Mucosa of stomach (tissue), 1 donor: ENCODE data around the gene ACTN2.
"Not testable (repeated sequence)": the region's sequence is repeated elsewhere in the genome, so short reads cannot be mapped to it uniquely, and the experiment has no call there.

ENCODE experiments used
- H3K27me3 ChIP-seq: one replicate; pipeline ENCODE4 v1.7.0; 2013; ENCODE audit warnings: mild to moderate bottlenecking, low read length; ENCODE audit not compliant: control insufficient read depth, insufficient read depth
- H3K36me3 ChIP-seq: one replicate; pipeline ENCODE4 v1.7.0; 2013; ENCODE audit warnings: low read length; ENCODE audit not compliant: control insufficient read depth, insufficient read depth
- H3K4me1 ChIP-seq: one replicate; pipeline ENCODE4 v1.7.0; 2013; ENCODE audit warnings: mild to moderate bottlenecking, low read length; ENCODE audit not compliant: control insufficient read depth, insufficient read depth
- H3K4me3 ChIP-seq: one replicate; pipeline ENCODE4 v1.7.0; 2013; ENCODE audit warnings: low read length
- H3K9ac ChIP-seq: one replicate; pipeline ENCODE4 v1.7.0; 2013; ENCODE audit warnings: mild to moderate bottlenecking, low read length, moderate library complexity
- H3K9me3 ChIP-seq: one replicate; pipeline ENCODE4 v1.7.0; 2013; ENCODE audit warnings: mild to moderate bottlenecking, low read length, moderate library complexity; ENCODE audit not compliant: control insufficient read depth
- donor health status: Pancreatic carcinoma.

Gene ACTN2

GRCh38 chr1:236685917-236686814 is at the start of gene ACTN2:
Gene ACTN2, plus strand, starts transcription at chr1:236686499. Its CDS starts 175 bp downstream, at chr1:236686674.
- H3K4me3 ChIP-seq, result no peak within 1 kb of the TSS
- no peaks in the 10 kb centered on the region for H3K9me3 ChIP-seq
- peaks cover 12% of the 10 kb centered on the region for H3K4me1 ChIP-seq
- H3K36me3 ChIP-seq, result no peaks in the 10 kb centered on the region
- H3K27me3 ChIP-seq, result peaks cover 37% of the 10 kb centered on the region
- H3K9ac ChIP-seq, result no peak within 1 kb of the TSS

DNA sequence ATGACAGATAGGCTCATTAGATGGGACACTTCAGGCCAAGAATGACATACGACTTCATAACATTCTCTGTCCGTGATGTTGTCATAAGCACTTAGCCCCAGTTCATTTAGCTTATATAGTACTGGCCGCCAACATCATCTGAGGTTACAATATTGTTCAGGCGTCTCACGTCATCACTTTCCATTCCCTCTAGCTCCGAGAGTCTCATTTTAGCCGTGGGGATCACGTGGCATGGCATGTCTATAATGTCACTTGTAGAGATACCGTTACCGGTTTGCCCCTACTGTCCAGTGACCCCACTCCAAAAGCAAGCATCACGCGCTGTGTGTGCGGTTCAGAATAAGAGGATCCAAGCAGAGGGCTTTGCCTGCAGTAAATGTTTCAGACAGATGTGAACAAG is 47.4 kb upstream of the ACTN2 start:
- Histone ChIP-seq H3K36me3 (no peaks in the 10 kb centered on the region), H3K4me1 (no peaks in the 10 kb centered on the region), H3K9ac (no peak overlapping the region), H3K4me3 (no peak overlapping the region), H3K27me3 (no peaks in the 10 kb centered on the region), H3K9me3 (no peaks in the 10 kb centered on the region)

DNA sequence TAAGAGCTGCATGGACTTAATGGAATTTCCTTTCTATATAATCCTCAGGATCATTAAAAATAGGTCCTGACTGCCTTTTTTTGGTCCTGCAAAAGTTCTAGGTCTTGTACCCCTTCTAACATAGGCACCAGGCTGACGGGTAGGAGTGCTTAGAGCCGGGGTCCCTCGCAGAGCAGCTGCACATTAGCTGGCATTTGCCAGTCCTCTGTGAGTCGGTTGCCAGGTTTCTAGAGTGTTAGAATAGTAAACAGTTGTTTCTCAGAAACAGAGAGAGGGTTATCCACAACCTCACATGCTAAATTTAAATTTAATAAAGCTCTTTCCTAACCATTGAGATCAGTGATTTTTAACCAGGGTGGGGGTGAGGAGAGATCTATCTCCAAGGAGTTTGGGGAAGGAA is 46.6 kb upstream of the ACTN2 start:
- H3K4me1 ChIP-seq, result no peaks in the 10 kb centered on the region
- no peak overlapping the region for H3K4me3 ChIP-seq
- no peaks in the 10 kb centered on the region for H3K9me3 ChIP-seq
- no peaks in the 10 kb centered on the region for H3K27me3 ChIP-seq
- H3K9ac ChIP-seq, result no peak overlapping the region
- H3K36me3 ChIP-seq, result no peaks in the 10 kb centered on the region

- Histone ChIP-seq H3K4me3 (no peak overlapping the region), H3K27me3 (no peaks in the 10 kb centered on the region), H3K36me3 (no peaks in the 10 kb centered on the region), H3K9ac (no peak overlapping the region), H3K4me1 (no peaks in the 10 kb centered on the region), H3K9me3 (no peaks in the 10 kb centered on the region)
Measured at GRCh38 chr1:236642763-236643162, 43.5 kb upstream of the ACTN2 start.

DNA sequence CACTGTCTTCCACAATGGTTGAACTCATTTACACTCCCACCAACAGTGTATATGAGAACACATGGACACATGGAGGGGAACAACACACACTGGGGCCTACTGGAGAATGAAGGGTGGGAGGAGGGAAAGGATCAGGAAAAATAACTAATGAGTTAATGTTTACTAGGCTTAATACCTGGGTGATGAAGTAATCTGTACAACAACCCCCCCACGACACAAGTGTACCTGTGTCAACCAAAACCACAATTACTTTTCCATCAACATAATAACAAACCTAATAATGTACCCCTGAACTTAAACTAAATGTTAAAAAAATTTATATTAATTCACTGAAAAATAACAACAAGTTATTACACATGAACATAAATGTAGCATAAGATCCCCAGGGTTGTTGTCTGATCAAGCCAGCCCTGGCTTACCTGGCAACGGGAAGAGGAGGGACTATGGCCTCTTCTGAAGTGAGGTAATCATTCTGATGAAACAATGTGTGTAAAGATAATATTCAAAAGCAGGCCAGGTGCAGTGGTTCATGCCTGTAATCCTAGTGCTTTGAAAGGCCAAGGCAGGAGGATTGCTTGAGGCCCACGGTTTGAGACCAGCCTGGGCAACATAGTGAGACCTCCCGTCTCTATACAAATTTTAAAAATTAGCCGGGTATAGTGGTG is 41.2 kb upstream of the ACTN2 start:
- Histone ChIP-seq H3K27me3 (no peaks in the 10 kb centered on the region), H3K9ac (no peak overlapping the region), H3K4me3 (no peak overlapping the region), H3K36me3 (no peaks in the 10 kb centered on the region), H3K4me1 (no peaks in the 10 kb centered on the region), H3K9me3 (no peaks in the 10 kb centered on the region)

- no peaks in the 10 kb centered on the region for H3K36me3 ChIP-seq
- H3K9me3 ChIP-seq, result no peaks in the 10 kb centered on the region
- H3K4me3 ChIP-seq, result no peak overlapping the region
- no peaks in the 10 kb centered on the region for H3K27me3 ChIP-seq
- H3K4me1 ChIP-seq, result no peaks in the 10 kb centered on the region
- no peak overlapping the region for H3K9ac ChIP-seq
Measured at GRCh38 chr1:236654511-236654910, 31.8 kb upstream of the ACTN2 start.

DNA sequence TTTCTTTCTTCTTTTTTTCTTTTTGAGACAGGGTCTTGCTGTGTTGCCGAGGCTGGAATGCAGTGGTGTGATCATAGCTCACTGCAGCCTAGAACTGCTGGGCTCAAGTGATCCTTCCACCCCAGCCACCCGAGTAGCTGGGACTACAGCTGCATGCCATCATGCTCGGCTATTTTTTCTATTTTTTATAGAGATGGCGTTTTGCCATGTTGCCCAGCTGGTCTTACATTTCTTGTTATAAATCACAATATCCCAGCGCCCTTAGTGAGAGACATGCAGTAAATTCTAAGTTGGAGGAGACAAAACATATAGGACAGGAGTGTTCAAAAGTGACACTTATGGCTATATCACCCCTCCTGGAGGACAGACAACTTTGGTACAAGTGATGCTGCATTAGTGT is 31.3 kb upstream of the ACTN2 start:
- Histone ChIP-seq H3K9me3 (no peaks in the 10 kb centered on the region), H3K9ac (no peak overlapping the region), H3K36me3 (no peaks in the 10 kb centered on the region), H3K4me3 (no peak overlapping the region), H3K27me3 (no peaks in the 10 kb centered on the region), H3K4me1 (no peaks in the 10 kb centered on the region)

DNA sequence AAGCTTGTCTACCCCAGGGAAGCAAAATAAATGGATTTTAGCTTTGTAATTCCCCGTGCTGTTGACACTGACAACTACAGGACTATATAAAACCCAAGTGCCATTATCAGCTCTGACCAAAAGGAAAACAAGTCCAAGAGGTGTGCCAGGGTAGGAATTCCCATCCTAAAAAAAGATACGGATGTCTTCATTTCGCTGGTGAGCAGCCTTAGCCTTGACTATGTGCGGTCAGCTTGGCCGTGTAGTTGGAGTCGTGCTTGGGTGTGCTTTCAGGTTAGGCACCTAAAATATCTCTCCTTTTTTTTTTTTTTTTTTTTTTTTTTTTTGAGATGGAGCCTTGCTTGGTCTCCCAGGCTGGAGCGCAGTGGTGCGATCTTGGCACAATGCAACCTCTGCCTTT is 28.9 kb upstream of the ACTN2 start:
- no peak overlapping the region for H3K9ac ChIP-seq
- H3K27me3 ChIP-seq, result no peaks in the 10 kb centered on the region
- no peak overlapping the region for H3K4me3 ChIP-seq
- no peaks in the 10 kb centered on the region for H3K9me3 ChIP-seq
- no peaks in the 10 kb centered on the region for H3K36me3 ChIP-seq
- no peaks in the 10 kb centered on the region for H3K4me1 ChIP-seq

GRCh38 chr1:236659792-236660587 is 26.3 kb upstream of the ACTN2 start:
- Histone ChIP-seq H3K36me3 (no peaks in the 10 kb centered on the region), H3K9ac (no peak overlapping the region), H3K9me3 (no peaks in the 10 kb centered on the region), H3K4me3 (no peak overlapping the region), H3K4me1 (no peaks in the 10 kb centered on the region), H3K27me3 (no peaks in the 10 kb centered on the region)

DNA sequence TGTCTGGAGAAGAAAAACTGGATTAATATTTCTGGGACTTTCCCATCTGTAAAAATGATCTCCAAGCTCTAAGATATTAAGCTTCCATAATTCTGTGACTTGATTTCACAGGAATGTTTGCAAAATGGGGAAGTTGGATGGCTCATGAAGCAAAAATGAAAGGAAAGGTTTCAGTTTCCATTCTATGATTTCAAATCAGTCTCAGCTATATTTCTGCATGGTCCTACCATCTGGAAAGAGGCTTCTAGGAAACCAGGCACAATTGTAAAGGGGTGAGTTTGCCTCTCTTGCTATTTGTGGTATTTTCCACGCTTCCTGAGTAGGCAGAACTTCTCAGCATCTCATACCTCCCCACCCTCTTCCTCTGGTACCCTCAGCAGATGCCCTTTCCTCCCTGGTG is 22.4 kb upstream of the ACTN2 start:
- Histone ChIP-seq H3K36me3 (no peaks in the 10 kb centered on the region), H3K4me3 (no peak overlapping the region)

GRCh38 chr1:236668909-236669308 is 17.4 kb upstream of the ACTN2 start:
- H3K27me3 ChIP-seq, result not testable (repeated sequence)

More for the DNA sequence above, 22.4 kb upstream of the ACTN2 start:
- Histone ChIP-seq H3K9me3 (no peaks in the 10 kb centered on the region), H3K27me3 (no peaks in the 10 kb centered on the region), H3K9ac (no peak overlapping the region), H3K4me1 (no peaks in the 10 kb centered on the region)

GRCh38 chr1:236670060-236670459 is 16.2 kb upstream of the ACTN2 start:
- no peaks in the 10 kb centered on the region for H3K27me3 ChIP-seq
- no peak overlapping the region for H3K4me3 ChIP-seq
- no peaks in the 10 kb centered on the region for H3K9me3 ChIP-seq
- H3K9ac ChIP-seq, result no peak overlapping the region
- no peaks in the 10 kb centered on the region for H3K4me1 ChIP-seq
- no peaks in the 10 kb centered on the region for H3K36me3 ChIP-seq

More at GRCh38 chr1:236668909-236669308, 17.4 kb upstream of the ACTN2 start:
- not testable (repeated sequence) for H3K4me3 ChIP-seq, H3K9ac ChIP-seq, H3K36me3 ChIP-seq, H3K4me1 ChIP-seq, H3K9me3 ChIP-seq
